Measurements from ENCODE around the gene NEURL1.

GRCh38 chr10:103551619-103552602, 58.4 kb downstream of the NEURL1 start:
- TF ChIP-seq, protein P1, sequence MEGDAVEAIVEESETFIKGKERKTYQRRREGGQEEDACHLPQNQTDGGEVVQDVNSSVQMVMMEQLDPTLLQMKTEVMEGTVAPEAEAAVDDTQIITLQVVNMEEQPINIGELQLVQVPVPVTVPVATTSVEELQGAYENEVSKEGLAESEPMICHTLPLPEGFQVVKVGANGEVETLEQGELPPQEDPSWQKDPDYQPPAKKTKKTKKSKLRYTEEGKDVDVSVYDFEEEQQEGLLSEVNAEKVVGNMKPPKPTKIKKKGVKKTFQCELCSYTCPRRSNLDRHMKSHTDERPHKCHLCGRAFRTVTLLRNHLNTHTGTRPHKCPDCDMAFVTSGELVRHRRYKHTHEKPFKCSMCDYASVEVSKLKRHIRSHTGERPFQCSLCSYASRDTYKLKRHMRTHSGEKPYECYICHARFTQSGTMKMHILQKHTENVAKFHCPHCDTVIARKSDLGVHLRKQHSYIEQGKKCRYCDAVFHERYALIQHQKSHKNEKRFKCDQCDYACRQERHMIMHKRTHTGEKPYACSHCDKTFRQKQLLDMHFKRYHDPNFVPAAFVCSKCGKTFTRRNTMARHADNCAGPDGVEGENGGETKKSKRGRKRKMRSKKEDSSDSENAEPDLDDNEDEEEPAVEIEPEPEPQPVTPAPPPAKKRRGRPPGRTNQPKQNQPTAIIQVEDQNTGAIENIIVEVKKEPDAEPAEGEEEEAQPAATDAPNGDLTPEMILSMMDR (IDR thresholded peaks at IDR 0.05): no peak
- TF ChIP-seq POLR2A (IDR thresholded peaks at IDR 0.05): no peak

Data from Peyer's patch (tissue), 4 donors.